ENCODE data around the gene STX4.

The STX4 gene

DNA sequence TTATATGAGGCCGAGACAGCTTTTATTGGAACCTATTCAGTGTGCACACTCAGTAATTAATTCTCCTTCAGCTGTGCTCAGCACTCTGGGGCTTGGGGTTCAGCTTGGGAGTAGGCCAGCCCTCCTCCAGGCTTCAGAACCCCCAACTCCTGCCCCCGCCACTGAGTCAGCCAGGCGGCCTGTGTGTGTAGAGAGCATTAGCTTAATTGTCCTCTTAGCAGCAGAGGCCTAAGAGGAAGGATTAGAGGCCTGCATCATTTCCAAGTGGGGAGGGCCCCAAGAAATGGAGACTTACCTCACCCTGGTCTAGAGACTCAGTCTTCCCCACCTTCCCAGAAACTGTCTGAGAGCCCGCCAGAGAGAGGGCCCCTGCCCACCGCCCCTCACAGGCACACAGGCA is 54.6 kb downstream of the STX4 start:
- POLR2A ChIA-PET, result interaction anchor here (0.8 kb wide), 1 partner anchor 12 kb away, joined by 4 read pairs; no protein-coding TSS in a partner anchor
- CTCF ChIA-PET, result interaction anchor here (1.3 to 14.7 kb wide), 3 partner anchors 12 to 103 kb away, joined by 3 to 141 read pairs (median 7); partner anchors contain the start of gene HSD3B7
- TF ChIP-seq, protein P1, sequence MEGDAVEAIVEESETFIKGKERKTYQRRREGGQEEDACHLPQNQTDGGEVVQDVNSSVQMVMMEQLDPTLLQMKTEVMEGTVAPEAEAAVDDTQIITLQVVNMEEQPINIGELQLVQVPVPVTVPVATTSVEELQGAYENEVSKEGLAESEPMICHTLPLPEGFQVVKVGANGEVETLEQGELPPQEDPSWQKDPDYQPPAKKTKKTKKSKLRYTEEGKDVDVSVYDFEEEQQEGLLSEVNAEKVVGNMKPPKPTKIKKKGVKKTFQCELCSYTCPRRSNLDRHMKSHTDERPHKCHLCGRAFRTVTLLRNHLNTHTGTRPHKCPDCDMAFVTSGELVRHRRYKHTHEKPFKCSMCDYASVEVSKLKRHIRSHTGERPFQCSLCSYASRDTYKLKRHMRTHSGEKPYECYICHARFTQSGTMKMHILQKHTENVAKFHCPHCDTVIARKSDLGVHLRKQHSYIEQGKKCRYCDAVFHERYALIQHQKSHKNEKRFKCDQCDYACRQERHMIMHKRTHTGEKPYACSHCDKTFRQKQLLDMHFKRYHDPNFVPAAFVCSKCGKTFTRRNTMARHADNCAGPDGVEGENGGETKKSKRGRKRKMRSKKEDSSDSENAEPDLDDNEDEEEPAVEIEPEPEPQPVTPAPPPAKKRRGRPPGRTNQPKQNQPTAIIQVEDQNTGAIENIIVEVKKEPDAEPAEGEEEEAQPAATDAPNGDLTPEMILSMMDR (IDR thresholded peaks at IDR 0.05; ENCODE audit: insufficient read depth, low read length, missing control alignments), result no peak

DNA sequence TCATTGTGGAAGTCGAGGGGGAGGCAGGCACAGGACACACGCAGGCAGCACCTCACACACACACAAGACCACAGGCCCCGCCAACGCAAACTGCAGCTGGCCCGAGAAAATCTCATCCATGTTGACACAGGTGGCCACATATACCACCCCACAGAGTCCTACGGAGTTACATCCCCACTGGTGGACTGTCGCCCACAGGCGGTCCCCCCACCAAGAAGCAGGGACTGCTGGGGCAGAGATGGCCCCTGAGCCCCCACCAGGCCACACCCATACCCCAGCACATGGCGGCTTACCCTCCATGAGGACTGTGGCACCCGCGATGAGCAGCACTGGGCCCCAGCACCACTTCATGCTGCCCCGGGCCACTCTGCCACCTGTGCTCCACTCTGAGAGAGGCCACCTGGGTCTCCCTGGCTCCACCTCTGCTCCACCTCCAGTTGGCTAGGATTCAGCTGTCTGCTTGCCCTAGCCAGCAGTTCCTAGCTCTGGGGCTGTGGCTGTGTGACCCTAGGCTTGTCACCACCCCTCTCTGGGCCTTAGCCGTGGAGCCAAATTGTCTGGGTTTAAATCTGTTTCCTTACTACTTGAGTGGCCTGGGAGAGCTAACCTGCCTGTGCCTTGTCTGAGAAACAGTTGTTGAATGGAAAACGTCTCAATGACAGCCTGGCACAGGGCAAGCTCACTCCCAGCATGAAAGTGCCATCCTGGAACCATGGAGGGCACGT is 55.3 kb downstream of the STX4 start, which contains the start of gene PRSS53:
Gene PRSS53, minus strand, starts transcription at position 485 of the 725 bp plus-strand sequence. Its CDS starts 134 bp downstream, at position 351.
- CTCF ChIA-PET, result interaction anchor here (1.3 to 14.7 kb wide), 3 partner anchors 12 to 104 kb away, joined by 3 to 141 read pairs (median 7); partner anchors contain the start of gene HSD3B7
- POLR2A ChIA-PET, result interaction anchor here (0.6 to 0.8 kb wide), 2 partner anchors 13 to 19 kb away, joined by 3 to 4 read pairs; no protein-coding TSS in a partner anchor
- H3K4me3 ChIP-seq (ENCODE audit: low read depth, low read length), result no peak within 1 kb of the TSS
- DNase-seq (ENCODE audit: low read depth, low spot score), result no peak
- TF ChIP-seq, protein P1 (IDR thresholded peaks at IDR 0.05; ENCODE audit: insufficient read depth, low read length, missing control alignments), result no peak

More for the DNA sequence above, 54.6 kb downstream of the STX4 start:
- H3K4me3 ChIP-seq (ENCODE audit: low read depth, low read length), result no peak overlapping the region
- DNase-seq (ENCODE audit: low read depth, low spot score), result no peak

DNA sequence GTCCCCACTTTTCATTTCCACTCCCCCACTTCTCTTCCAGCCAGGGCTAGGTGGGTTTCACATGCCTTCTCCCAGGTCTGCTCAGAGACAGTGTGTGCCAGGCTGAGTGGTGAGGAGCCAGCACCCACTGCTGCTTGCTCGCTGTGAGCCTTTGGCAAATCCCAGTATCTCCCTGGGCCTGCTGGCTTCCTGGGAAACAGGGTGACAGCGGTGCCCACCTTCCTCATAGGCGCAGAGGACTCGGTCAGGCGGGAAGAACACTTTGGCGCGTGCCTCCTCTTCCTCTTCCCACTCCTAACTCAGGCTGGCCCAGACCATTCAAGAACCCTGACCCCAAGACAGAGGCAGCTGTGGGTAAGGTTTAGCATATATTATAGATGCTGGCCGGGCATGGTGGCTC is 55.8 kb downstream of the STX4 start:
- TF ChIP-seq, protein P1 (IDR thresholded peaks at IDR 0.05; ENCODE audit: insufficient read depth, low read length, missing control alignments), result no peak
- no peak for DNase-seq (ENCODE audit: low read depth, low spot score)
- H3K4me3 ChIP-seq (ENCODE audit: low read depth, low read length), result no peak overlapping the region
- CTCF ChIA-PET, result interaction anchor here (1.3 to 14.7 kb wide), 3 partner anchors 11 to 105 kb away, joined by 3 to 141 read pairs (median 7); partner anchors contain the start of gene HSD3B7
- POLR2A ChIA-PET, result interaction anchor here (0.6 kb wide), 1 partner anchor 20 kb away, joined by 3 read pairs; no protein-coding TSS in a partner anchor
